Stomach (tissue), 9 donors: ENCODE data around the gene ATXN1. TPM values are rescaled to one million over a fixed set of nuclear protein-coding genes. Genes with fewer than 3 reads are reported as not detected.

Source experiments
- DNase-seq, 2 donors: peaks; one replicate each; pipeline versions ENCODE4 v3.0.0 to v3.0.0-alpha.2; 2013 to 2019
- H3K27ac ChIP-seq, 5 donors: fragments of 200-600 bp in 4 of 5; sonication (generic) in 4 of 5; one replicate each; pipeline ENCODE4 v1.5.1; 2013 to 2019; ENCODE audit warnings: mild to moderate bottlenecking in 1 of 5, moderate library complexity in 1 of 5
- H3K27me3 ChIP-seq, 3 donors: fragments of 200-600 bp; sonication (generic); one replicate each; pipeline ENCODE4 v1.5.1; 2017 to 2019; ENCODE audit warnings: mixed run types in 1 of 3
- H3K36me3 ChIP-seq, 4 donors: fragments of 200-600 bp; sonication (generic); 1 replicate in 3 of 4; 2 replicates in 1 of 4; pipeline ENCODE4 v1.5.1; 2016 to 2019
- H3K4me1 ChIP-seq, 4 donors: fragments of 200-600 bp; sonication (generic); one replicate each; pipeline ENCODE4 v1.5.1; 2016 to 2019
- H3K4me3 ChIP-seq, 4 donors: fragments of 200-600 bp; sonication (generic) in 3 of 4; one replicate each; pipeline ENCODE4 v1.5.1; 2016 to 2019; ENCODE audit warnings: mild to moderate bottlenecking in 1 of 4
- H3K9me3 ChIP-seq, 4 donors: fragments of 200-600 bp; sonication (generic); one replicate each; pipeline ENCODE4 v1.5.1; 2016 to 2019
- CTCF ChIP-seq, 7 experiments: fragments of 450-650 bp in 4 of 7; fragments of 200-600 bp in 3 of 7; sonication (generic) in 3 of 7; IDR thresholded peaks; one replicate each; pipeline ENCODE4 v1.5.1; 2016 to 2019; ENCODE audit warnings: antibody characterized with exemption in 7 of 7, control low read depth in 2 of 7, mild to moderate bottlenecking in 1 of 7
- EP300 ChIP-seq: sonication (generic); formaldehyde crosslinking; IDR thresholded peaks from one replicate; pipeline ENCODE4 v1.6.1; 2017; ENCODE audit warnings: antibody characterized with exemption
- POLR2A ChIP-seq, 4 donors: fragments of 450-650 bp; IDR thresholded peaks; one replicate each; pipeline ENCODE4 v1.6.1; 2016; ENCODE audit warnings: antibody characterized with exemption in 4 of 4, control low read depth in 2 of 4, mild to moderate bottlenecking in 1 of 4, moderate library complexity in 1 of 4
- POLR2AphosphoS5 ChIP-seq, 3 donors: sonication (generic); formaldehyde crosslinking; IDR thresholded peaks; one replicate each; pipeline ENCODE4 v1.6.1; 2016; ENCODE audit warnings: antibody characterized with exemption in 3 of 3
- WGBS, 5 donors: extraction: QIAGEN DNeasy Blood & Tissue Kit in 3 of 5; methylation state at CpG; one replicate each; pipeline versions ENCODE4 v1.1.5 to v1.1.7; 2013 to 2018; 5-methylcytosine and 5-hydroxymethylcytosine counted together
- intact Hi-C: fragments of 100-400 bp; cut with DNase I; formaldehyde crosslinking; loops from one replicate; pipeline ENCODE4 v1.15.1; 2023; ENCODE audit warnings: low total_unique reads
- polyA plus RNA-seq, 3 donors: library from polyadenylated mRNA; stranded (reverse); fragments of 200-250 nt; gene quantifications; one replicate each; pipeline ENCODE4 v1.2.3, GENCODE V29; 2013
- total RNA-seq, 5 donors: library from RNA; depleted of rRNA; stranded (reverse); fragments of >200 nt; gene quantifications; one replicate each; pipeline versions ENCODE4 v1.1.0 to v1.2.3, GENCODE V29; 2014 to 2016
- donor health status: healthy with polysubstance abuse.
- donor health status: Bipolar disorder and iron deficiency.
- donor health status: healthy.

ATXN1 gene
- total and polyA plus RNA-seq, 8 donors, result 5.2 to 106 (median 39.0) TPM

DNA sequence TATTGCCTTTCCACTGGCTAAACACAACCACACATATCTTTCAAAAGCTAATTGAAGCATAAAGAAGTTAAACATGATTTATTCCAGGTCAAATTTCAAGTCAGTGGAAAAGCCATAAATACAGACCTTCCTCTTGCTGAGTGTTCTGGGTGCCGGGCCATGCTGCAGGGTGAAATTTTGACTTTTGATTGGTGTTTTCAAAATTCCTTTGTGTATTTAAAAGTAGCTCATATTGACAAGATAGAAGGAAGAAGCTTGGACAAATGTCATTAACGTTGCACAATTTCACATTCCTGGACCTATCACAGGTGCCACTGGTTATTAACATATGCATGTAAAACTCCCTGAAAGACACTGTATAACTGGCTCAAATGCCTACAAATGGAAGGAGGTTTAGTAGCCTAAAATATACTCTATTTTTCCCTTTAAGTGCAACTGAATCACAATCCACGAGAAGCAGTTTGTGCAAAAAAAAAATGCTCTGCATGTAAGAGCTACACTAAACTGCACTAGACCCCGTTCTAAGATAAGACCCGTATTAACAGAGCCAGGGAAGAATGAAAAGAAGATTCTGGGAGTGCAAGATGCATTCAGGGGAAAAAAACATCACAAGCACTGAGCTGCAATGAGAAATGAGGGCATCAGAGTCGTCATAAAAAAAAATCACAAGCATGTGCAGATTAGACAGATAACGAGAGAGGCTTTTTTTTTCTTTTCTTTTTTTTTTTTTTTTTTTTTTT, 30.4 kb downstream of the ATXN1 start:
- TF ChIP-seq POLR2AphosphoS5 (IDR thresholded peaks at IDR 0.05), result no peak
- H3K36me3 ChIP-seq, result no peaks in the 10 kb centered on the region
- H3K27ac ChIP-seq, result peak overlapping the region in 3 of 5 donors; percentile 37 to 56 (median 46)
- H3K9me3 ChIP-seq, result no peaks in the 10 kb centered on the region
- intact Hi-C loops, result no loop called here
- no peaks in the 10 kb centered on the region for H3K27me3 ChIP-seq
- no peak overlapping the region for H3K4me3 ChIP-seq
- H3K4me1 ChIP-seq, result peaks cover 11 to 86% (median 52%) of the 10 kb centered on the region in 4 donors
- no peak for DNase-seq
- WGBS, 5 donors, result 18 to 31% (median 28%) methylated on average over 7 of the region's 7 CpGs

DNA sequence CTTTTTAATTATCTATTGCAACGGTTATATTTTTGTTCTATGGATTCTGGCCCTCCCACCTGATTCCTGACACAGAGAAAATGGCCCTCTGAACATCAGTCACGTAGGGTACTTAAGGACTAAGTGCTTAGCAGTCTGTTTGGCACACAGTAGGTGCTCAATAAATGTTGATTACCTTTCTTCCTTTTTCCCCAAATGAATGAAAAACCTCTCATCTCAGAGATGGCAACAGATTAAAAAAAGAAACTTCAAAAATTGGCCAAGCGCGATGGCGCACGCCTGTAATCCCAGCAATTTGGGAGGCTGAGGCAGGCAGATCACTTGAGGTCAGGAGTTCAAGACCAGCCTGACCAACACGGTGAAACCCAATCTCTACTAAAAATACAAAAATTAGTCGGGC, 31.5 kb downstream of the ATXN1 start:
- Histone ChIP-seq H3K9me3 (no peaks in the 10 kb centered on the region), H3K4me1 (peaks cover 22 to 87% (median 59%) of the 10 kb centered on the region in 4 donors), H3K4me3 (no peak overlapping the region), H3K36me3 (no peaks in the 10 kb centered on the region), H3K27me3 (no peaks in the 10 kb centered on the region), H3K27ac (peak overlapping the region in 1 of 5 donors; percentile 44)
- TF ChIP-seq POLR2A (IDR thresholded peaks at IDR 0.05) (no peak), EP300 (no peak), CTCF (IDR thresholded peaks at IDR 0.05) (no peak), POLR2AphosphoS5 (IDR thresholded peaks at IDR 0.05) (no peak)
- intact Hi-C loops, result no loop called here
- DNase-seq, result no peak
- 87 to 92% (median 90%) methylated on average over 8 of the region's 8 CpGs for WGBS, 5 donors

GRCh38 chr6:16729183-16729691, 32.0 kb downstream of the ATXN1 start:
- Histone ChIP-seq H3K36me3 (no peaks in the 10 kb centered on the region), H3K4me1 (peaks cover 27 to 92% (median 64%) of the 10 kb centered on the region in 4 donors), H3K4me3 (no peak overlapping the region), H3K27ac (peak overlapping the region in 3 of 5 donors; percentile 14 to 44 (median 30)), H3K27me3 (no peaks in the 10 kb centered on the region), H3K9me3 (no peaks in the 10 kb centered on the region)
- intact Hi-C loops, result no loop called here
- TF ChIP-seq POLR2AphosphoS5 (IDR thresholded peaks at IDR 0.05), result no peak
- no peak for TF ChIP-seq CTCF (IDR thresholded peaks at IDR 0.05)
- TF ChIP-seq EP300, result no peak
- no peak for TF ChIP-seq POLR2A (IDR thresholded peaks at IDR 0.05)
- 18 to 35% (median 22%) methylated on average over 7 of the region's 7 CpGs for WGBS, 5 donors
- DNase-seq, result peak in 1 of 2 donors; percentile 71

GRCh38 chr6:16728513-16729182, 32.6 kb downstream of the ATXN1 start:
- 71 to 85% (median 83%) methylated on average over 6 of the region's 6 CpGs for WGBS, 5 donors
- Histone ChIP-seq H3K27me3 (no peaks in the 10 kb centered on the region), H3K4me3 (no peak overlapping the region), H3K27ac (peak overlapping the region in 3 of 5 donors; percentile 14 to 44 (median 30)), H3K4me1 (peaks cover 28 to 97% (median 70%) of the 10 kb centered on the region in 4 donors), H3K36me3 (no peaks in the 10 kb centered on the region), H3K9me3 (no peaks in the 10 kb centered on the region)
- intact Hi-C loops, result no loop called here
- TF ChIP-seq CTCF (IDR thresholded peaks at IDR 0.05) (no peak), EP300 (no peak), POLR2A (IDR thresholded peaks at IDR 0.05) (no peak), POLR2AphosphoS5 (IDR thresholded peaks at IDR 0.05) (no peak)
- no peak for DNase-seq
